Hematopoietic multipotent progenitor cell (in vitro differentiated cells): ENCODE data around the gene RBM10. TPM values are rescaled to one million over a fixed set of nuclear protein-coding genes. Genes with fewer than 3 reads are reported as not detected.

Experiments
- DNase-seq, 3 donors: peaks; one replicate each; pipeline ENCODE4 v3.0.0-alpha.2; 2011 to 2015; ENCODE audit warnings: low read depth in 2 of 3, low spot score in 2 of 3
- total RNA-seq: library from RNA; depleted of rRNA; stranded (reverse); fragments of >200 nt; gene quantifications from one replicate; pipeline ENCODE4 v1.2.3, GENCODE V29; 2012

Gene RBM10
- total RNA-seq, 1 donor: 80.8 TPM

DNA sequence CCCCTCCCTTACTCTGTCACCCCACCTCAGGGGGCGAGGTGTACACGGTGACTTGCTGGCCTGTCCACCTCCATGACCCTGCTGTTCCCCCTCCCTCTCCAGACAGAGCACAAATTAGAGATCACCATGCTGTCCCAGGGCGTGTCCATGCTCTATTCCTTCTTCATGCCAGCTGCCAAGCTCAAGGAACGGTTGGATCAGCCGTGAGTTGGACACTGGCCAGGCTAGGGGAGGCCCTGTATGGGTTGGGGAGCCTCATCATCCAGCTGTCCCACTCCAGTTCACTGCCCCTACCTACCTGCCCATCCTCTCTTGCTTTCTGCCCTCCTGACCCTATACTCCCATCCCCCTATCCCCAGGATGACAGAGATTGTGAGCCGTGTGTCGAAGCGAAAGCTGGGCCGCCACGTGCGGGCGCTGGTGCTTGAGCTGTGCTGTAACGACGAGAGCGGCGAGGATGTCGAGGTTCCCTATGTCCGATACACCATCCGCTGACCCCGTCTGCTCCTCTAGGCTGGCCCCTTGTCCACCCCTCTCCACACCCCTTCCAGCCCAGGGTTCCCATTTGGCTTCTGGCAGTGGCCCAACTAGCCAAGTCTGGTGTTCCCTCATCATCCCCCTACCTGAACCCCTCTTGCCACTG lies 69.5 kb downstream of the RBM10 start:
- DNase-seq: no peak

DNA sequence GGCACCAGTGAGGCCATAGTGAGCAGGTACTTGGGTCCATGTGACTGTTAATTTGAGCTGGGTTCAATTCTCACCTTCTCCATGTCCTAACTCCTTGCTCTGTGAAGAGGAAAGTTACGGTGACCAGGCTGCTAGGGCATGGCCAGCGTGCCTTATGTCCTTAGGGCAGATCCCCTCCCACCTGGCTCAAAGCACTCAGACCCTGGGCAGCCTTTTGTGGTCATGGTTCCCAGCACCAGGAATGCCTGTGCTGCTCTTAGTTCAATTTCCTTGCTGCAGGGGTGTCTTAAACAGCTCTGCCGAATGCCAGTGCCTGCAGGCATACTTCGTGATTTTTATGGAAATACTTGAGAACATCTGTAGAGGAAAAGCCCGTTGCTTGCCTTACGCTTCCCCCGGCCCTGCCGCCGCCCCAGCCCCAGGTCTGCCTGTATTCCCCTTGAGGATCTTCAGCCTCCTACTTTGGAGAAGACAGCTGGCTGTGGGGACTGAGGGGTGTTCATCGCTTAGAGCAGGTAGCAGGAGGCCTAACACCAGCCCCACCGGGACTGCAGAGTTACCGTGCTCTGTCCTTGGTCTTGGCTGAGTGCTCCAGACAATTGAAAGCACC lies 70.4 kb downstream of the RBM10 start:
- no peak for DNase-seq

DNA sequence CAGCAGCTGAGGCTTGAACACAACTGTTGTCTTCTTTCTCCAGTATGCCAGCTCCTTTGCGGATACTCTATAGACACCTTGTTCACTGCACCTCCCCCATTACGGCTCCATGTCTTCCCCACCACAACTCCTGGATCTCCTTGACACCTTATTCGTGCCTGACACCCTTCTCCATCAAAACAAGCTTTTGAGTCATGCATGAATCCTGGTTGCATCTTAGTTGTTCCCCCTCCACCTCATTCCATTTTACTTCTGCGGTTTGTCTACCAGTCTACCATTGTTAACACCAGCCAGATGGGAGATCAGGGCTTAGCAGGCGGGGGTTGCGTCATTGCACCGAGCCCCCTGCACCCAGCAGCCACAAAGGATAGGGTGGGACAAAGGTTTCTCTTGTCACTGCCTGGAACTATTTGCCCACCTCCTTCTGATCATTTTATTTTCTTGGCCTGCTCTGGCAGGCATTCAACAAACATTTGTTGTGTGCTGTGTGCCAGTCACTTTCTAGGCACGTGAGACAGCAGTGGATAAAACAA lies 71.4 kb downstream of the RBM10 start:
- no peak for DNase-seq

DNA sequence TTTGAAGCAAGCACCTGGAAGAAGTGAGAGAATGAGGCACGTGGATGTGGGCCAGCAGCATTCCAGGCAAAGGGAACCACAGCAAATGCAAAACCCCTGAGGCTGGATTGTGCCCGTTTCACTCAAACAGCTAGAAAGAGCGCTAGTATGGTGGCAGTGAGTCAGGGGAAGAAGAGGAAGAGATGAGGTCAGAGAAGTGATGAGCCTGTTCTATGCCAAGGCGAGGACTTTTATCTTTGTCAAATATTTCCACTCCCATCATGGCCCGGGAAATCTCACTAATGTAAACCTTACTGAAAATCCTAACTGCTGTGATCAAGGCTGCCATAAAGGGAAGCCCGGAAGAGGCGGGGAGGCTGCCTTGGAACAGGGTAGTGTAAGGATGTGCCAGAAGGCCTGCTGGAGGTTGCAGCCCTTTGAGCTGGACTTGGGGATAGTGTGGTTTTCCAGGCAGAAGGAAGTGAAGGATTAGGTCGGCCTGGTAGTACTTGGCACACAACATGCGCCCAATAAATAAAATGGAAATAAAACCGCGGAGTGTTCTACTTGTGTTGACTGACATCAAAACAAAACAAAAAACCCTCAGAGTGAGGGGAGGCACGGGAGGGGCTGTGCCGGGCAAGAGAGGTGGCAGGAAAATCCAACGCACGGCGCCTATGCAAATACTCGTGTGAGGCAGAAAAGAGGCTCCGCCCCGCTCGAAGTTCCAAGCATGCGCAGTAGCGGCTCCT lies 72.3 kb downstream of the RBM10 start:
- peak in 2 of 3 donors; percentile 18 to 48 for DNase-seq

DNA sequence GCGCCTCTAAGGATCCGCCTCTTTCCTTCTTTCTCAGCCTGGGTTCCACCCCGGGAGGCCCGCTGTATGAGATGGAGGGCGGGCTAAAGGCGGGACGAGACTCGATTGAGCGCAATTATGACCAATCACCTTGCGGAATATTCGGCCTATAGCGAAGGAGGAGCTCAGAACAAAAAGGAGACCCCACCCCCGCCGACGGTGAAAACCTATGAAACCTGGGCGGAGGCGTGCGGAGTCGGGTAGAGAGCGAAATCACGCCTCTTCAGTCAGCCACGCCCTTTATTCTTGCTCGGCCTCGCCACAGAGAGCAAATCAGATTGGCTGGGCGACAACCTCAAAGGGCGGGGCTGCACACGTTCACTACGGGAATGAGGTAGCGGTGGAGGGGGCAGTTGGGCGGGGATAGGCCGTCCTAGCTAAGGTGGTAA lies 72.8 kb downstream of the RBM10 start:
- peak; percentile 93 to 99 (median 96) for DNase-seq

DNA sequence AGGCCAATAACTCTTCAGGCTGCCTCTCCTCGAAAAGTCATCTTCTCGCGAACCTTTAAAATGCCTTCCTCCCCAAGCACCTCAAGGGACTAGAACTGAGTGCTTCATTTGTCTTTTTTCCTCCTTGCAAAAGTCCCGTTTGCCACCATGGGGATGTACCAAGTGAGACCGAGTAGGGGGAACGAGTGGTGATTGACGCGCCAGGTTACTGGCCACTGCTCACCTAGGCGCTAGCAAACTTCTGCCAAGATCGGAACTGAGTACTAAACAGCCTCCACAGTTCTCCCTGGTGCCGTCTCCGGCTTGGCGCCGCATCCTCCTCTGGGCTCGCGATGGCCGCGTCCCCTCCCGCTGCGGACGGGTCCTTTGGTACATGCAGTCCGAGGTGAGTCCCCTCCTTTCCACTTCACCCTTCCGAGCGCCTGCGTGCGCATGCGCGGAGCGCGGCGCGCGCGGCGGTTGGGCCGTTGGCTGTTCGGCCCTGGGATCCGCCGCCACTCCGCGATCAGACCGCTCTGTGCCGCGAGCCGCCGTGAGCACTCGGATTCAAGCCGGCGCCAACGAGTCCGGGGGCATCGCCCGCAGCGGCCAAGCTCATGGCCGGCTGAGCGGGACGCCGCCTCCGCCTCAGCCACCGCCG lies 73.4 kb downstream of the RBM10 start, which contains the start of gene CDK16:
CDK16 (plus strand) TSS at position 402 of the 640 bp plus-strand sequence. CDS start 4,877 bp downstream, outside the sequence.
- peak; percentile 81 to 95 (median 81) for DNase-seq

DNA sequence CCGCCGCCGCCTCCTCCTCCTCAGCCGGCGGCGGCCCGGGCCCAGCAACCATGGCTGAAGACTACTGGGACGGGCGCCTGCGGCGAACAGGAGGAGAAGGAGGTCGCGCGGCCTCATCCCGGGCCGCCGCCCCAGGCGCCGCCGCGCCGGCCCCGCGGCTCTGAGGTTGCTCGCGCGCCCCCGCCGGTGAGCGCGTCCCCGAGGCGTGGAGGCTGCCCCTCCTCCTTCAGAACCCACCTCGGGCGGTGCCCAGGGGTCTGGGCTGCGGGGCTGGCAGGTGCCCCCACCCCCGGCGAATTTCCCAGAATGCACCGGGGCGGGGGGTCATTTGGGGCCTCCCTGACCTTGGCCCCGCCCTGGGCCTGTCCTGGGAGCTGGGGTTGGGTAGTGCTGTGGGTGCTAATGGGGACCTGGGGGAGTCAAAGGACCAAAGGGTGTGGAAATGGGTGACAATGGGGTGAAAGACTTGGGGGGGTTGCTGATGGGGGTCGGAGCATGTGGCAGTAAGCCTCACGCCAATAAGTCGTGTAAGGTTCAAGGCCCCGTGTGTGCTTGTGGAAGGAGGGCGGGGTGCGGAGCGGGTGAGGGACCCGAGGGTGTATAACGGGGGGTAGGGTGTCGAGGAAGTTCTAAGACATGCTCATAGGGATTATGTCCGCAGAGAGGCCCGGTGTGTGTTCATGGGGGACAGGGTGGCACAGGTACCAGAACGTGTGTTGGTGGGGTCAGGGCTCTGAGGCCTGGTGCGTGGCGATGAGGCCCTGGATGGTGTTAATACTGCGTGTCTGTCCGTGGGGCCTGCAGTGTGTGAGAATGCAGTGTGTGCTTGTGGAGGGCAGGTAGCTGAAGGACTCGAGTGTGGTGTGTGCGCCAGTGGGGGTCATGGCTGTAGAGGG lies 74.1 kb downstream of the RBM10 start:
- peak in 2 of 3 donors; percentile 36 to 50 for DNase-seq

DNA sequence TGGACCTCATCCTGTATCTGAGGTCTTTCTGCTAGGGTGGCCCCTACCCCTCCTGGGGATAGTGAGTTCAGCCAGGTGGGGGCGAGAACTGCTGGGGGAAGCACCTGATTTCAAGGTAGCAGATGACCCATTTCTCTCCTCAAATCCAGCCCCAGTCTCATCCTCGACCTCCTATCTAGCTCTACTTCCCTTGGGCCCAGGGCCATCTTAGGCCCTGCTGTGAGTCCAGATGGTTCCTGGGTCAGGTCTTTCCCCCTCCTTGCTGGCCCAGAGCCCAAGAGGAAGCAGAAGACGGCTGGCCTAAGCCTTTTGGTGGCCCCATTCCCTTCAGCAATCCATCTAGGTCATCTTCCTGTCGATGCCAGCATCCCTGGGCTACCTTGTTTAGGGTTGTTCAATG lies 76.7 kb downstream of the RBM10 start:
- DNase-seq: no peak

DNA sequence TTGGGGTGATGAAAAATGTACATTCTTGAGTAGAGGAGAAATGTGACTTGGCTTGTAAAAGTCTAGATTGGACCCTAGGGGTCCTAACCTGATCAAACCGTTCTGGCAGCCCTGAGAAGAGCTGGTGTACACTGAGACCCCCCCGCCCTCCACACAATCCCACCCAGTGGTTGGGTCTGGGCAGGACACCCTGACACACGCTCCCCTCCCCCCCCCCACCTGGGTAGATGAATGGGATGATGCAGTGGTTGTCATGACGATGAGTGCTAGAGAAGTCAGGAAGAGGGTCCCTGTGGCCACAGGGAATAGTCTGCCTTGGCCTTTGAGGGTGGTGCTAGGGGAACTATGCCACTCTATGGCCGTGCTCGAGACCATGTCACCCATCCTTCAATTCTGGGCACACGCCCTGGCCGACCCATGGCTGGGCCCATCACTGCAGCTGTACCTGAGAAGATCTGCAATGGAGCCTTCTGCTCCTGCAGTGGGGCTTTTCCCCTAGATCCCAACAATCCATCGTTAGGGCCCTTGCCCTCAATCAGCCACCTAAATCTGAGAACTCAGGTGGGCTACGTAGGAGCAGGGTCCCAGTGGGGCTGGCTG lies 77.8 kb downstream of the RBM10 start:
- DNase-seq: peak in 2 of 3 donors; percentile 50 to 59

DNA sequence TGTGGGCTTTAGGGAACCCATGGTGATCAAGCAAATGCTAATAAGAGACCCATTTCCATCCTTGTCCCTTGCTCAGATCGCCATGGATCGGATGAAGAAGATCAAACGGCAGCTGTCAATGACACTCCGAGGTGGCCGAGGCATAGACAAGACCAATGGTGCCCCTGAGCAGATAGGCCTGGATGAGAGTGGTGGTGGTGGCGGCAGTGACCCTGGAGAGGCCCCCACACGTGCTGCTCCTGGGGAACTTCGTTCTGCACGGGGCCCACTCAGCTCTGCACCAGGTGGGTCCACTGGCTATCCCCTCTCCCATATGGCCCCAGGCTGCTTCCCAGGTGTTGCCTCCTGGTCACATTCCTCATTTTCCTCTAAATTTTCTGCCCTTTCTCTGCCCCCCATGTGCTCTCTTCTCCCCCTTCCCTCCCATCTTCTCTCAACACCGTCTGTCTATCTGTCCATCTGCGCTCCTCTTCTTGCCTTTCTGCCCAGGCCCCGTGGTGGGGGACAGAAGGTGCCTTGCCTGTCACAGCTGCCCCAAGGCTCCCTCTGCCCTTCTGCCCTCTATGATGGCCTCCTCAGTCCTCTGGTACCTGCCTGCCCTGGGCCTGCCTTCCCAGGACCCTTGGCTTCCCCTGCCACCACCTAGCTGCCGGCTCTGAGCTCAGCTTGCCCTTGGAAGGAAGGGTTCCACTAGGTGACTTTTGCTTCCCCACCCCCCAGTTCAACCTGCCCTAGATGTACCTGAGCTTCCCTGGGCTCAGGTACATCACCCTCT lies 78.6 kb downstream of the RBM10 start:
- DNase-seq: no peak

DNA sequence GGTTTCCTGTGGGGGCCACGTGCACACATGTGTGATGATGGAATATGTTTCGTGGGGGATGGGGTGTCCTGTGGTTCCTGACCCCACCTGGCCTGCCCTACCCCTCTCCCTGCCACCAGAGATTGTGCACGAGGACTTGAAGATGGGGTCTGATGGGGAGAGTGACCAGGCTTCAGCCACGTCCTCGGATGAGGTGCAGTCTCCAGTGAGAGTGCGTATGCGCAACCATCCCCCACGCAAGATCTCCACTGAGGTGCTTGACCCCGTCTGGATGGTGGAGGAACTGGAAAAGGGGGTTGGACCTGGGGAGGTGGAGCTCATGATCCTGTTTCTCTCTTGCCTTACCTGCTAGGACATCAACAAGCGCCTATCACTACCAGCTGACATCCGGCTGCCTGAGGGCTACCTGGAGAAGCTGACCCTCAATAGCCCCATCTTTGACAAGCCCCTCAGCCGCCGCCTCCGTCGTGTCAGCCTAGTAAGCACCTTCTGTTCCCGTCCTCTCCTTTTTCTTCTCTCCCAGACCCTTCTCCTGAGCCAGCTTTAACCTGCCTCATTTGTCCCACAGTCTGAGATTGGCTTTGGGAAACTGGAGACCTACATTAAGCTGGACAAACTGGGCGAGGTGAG lies 79.4 kb downstream of the RBM10 start:
- DNase-seq: no peak

DNA sequence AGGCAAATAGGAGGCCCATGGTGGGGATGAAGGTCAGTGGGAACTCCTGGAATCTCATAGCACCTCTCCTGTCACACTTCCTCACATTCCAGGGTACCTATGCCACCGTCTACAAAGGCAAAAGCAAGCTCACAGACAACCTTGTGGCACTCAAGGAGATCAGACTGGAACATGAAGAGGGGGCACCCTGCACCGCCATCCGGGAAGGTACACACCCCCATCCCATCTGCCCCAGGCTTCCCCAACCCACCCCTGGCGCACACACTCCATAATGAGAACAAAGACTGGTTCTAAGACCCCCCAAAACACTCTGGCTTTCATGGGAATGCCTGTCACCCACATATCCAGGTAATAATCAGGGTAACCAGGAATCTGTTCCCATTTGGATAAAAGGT lies 79.9 kb downstream of the RBM10 start:
- DNase-seq: no peak

DNA sequence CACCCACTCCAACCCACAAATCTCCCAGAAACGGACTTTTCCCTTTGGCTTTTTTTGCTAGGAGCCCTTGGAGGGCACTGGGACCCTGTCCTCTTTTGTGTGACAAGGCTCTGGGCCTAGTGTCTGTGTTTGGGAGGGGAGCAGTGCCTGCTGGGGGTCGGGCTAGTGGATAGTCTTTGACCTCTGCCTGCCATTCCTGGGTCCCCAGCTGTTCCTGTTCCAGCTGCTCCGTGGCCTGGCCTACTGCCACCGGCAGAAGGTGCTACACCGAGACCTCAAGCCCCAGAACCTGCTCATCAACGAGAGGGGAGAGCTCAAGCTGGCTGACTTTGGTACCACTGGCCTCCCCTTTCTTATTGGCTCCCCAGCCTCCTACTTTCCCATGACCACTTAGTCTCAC lies 81.0 kb downstream of the RBM10 start:
- DNase-seq: no peak

DNA sequence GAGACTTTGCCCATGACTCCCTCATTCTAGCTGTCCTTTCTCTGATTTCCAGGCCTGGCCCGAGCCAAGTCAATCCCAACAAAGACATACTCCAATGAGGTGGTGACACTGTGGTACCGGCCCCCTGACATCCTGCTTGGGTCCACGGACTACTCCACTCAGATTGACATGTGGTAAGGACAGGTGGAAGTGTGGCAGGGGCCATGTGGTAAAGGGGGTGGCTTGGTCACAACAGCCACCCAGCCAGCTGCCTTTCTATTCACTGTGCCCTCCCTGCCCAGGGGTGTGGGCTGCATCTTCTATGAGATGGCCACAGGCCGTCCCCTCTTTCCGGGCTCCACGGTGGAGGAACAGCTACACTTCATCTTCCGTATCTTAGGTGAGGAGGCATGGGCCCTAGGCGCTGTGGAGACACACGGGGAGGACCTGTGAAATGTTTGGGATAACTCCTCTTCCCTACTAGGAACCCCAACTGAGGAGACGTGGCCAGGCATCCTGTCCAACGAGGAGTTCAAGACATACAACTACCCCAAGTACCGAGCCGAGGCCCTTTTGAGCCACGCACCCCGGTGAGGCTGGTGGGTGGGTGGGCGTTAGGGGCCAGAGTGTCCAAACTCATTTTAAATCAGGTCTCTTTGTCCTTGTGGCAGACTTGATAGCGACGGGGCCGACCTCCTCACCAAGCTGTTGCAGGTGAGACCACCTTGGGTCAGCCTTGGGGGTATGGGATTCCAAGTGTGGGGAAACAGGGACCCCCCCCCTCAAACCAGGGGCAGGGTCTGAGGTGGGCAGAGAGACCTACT lies 81.7 kb downstream of the RBM10 start:
- no peak for DNase-seq

DNA sequence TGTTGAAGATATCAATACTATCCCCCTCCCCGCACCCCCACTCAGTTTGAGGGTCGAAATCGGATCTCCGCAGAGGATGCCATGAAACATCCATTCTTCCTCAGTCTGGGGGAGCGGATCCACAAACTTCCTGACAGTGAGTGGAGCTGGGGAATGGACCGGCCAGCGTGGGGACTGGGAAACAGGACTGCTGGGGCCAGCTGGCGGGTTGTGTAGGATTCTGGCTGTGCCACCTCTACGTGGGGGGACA lies 82.2 kb downstream of the RBM10 start:
- no peak for DNase-seq

DNA sequence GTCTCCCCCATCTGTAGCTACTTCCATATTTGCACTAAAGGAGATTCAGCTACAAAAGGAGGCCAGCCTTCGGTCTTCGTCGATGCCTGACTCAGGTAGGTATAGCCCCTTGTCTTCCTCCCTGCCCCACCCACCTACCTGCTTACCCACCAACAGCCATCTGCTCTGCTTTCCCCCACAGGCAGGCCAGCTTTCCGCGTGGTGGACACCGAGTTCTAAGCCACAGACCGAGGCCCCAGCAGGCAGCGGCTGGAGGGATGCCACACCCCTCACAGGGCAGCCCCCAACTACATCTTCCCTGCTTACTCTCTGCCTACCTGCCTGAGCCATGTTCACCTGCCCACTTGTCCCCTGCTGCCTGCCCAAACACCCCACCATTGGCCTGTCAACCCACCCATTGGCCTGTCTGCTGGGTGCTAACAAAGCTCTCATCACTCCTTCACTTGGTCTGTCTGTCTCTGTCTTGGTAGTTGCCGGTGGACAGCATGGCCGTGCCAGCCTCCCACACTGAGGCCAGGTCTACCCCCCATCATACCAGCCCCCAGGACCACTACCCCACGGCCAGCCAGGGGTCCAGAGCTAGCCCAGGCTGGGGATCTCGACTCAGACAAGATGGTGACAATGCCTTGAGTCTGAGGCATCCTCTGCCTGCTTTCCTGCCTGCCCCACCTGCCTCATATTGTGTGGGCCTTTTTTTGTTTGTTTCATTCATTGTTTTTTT lies 83.7 kb downstream of the RBM10 start:
- DNase-seq: no peak

DNA sequence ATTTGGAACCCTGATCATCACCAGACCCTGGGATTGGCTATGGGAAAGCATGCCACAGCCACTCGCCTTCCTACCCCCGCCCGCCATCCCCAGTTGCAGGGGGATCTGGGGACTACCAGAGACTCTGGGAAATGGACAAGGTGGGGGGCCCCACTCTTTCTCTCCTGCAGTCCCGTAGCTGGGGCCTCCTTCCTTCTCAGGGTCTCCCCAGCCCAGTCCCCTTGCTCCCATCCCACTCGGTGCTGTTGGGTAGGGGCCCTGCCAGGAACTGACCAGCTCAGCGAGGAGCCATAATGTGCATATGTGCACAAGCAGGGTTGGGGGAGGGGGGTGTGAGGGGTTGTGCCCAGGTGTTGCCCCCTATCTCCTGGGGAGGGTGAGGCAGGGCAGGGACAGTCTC lies 84.4 kb downstream of the RBM10 start:
- DNase-seq: no peak
